Progenitor cell of endocrine pancreas (in vitro differentiated cells): ENCODE data around the gene HMCN2. TPM values are rescaled to one million over a fixed set of nuclear protein-coding genes. Genes with fewer than 3 reads are reported as not detected.

Experiments
- DNase-seq: peaks from one replicate; pipeline ENCODE4 v3.0.0; 2021; ENCODE audit warnings: low spot score; ENCODE audit not compliant: unreplicated experiment
- H3K27ac Mint-ChIP-seq: 2 replicates; pipeline ENCODE4 v1.8.0; 2021; ENCODE audit warnings: mild to moderate bottlenecking, moderate library complexity, mixed read lengths
- H3K27me3 Mint-ChIP-seq: 2 replicates; pipeline ENCODE4 v1.8.0; 2021; ENCODE audit warnings: mixed read lengths
- H3K36me3 Mint-ChIP-seq: 2 replicates; pipeline ENCODE4 v1.8.0; 2022; ENCODE audit warnings: mixed read lengths; ENCODE audit not compliant: insufficient read depth
- H3K4me1 Mint-ChIP-seq: 2 replicates; pipeline ENCODE4 v1.8.0; 2021; ENCODE audit warnings: low read depth, mixed read lengths
- H3K4me3 Mint-ChIP-seq: 2 replicates; pipeline ENCODE4 v1.8.0; 2021; ENCODE audit warnings: low read depth, mild to moderate bottlenecking, moderate library complexity, mixed read lengths
- H3K9me3 Mint-ChIP-seq: 2 replicates; pipeline ENCODE4 v1.8.0; 2021; ENCODE audit warnings: low read depth, mixed read lengths
- CTCF ChIP-seq: fragments of 200-600 bp; sonication (generic); IDR thresholded peaks from one replicate; pipeline ENCODE4 v1.5.0; 2021; ENCODE audit warnings: antibody characterized with exemption, mild to moderate bottlenecking; ENCODE audit not compliant: unreplicated experiment
- total RNA-seq: library from RNA; stranded (reverse); gene quantifications from 2 replicates; pipeline ENCODE4 v1.2.1, GENCODE V29; 2021

Gene HMCN2
- total RNA-seq, 1 donor from 2014 or later = 0.26 TPM

- no peak for TF ChIP-seq CTCF
- no peaks in the 10 kb centered on the region for H3K36me3 Mint-ChIP-seq
- H3K9me3 Mint-ChIP-seq = no peaks in the 10 kb centered on the region
- H3K27ac Mint-ChIP-seq = no peak overlapping the region
- DNase-seq = no peak
- no peak overlapping the region for H3K4me3 Mint-ChIP-seq
- peaks cover 6% of the 10 kb centered on the region for H3K4me1 Mint-ChIP-seq
- H3K27me3 Mint-ChIP-seq = peaks cover 35% of the 10 kb centered on the region
Measured at GRCh38 chr9:130479587-130479986, 214.0 kb downstream of the HMCN2 start.

GRCh38 chr9:130480673-130481072 lies 215.1 kb downstream of the HMCN2 start:
- peak; percentile 39 for TF ChIP-seq CTCF
- Mint-ChIP-seq H3K36me3 (no peaks in the 10 kb centered on the region), H3K27ac (no peak overlapping the region), H3K4me3 (no peak overlapping the region), H3K4me1 (peaks cover 6% of the 10 kb centered on the region), H3K9me3 (no peaks in the 10 kb centered on the region), H3K27me3 (peaks cover 40% of the 10 kb centered on the region)
- DNase-seq = no peak

GRCh38 chr9:130482463-130482862 lies 216.9 kb downstream of the HMCN2 start:
- Mint-ChIP-seq H3K4me1 (peaks cover 6% of the 10 kb centered on the region), H3K9me3 (no peaks in the 10 kb centered on the region), H3K36me3 (no peaks in the 10 kb centered on the region), H3K27me3 (peaks cover 42% of the 10 kb centered on the region), H3K27ac (no peak overlapping the region), H3K4me3 (no peak overlapping the region)
- no peak for DNase-seq
- no peak for TF ChIP-seq CTCF

GRCh38 chr9:130483371-130483971 lies 217.9 kb downstream of the HMCN2 start:
- Mint-ChIP-seq H3K4me1 (peaks cover 6% of the 10 kb centered on the region), H3K4me3 (no peak overlapping the region), H3K36me3 (no peaks in the 10 kb centered on the region), H3K27ac (no peak overlapping the region), H3K9me3 (no peaks in the 10 kb centered on the region), H3K27me3 (peaks cover 45% of the 10 kb centered on the region)
- TF ChIP-seq CTCF = no peak
- DNase-seq = no peak

Other genes starting within 250 kb of the HMCN2 start
- gene FNBP1, start 222.6 kb upstream of the HMCN2 start, total RNA-seq = 38.9 and 44.1 TPM in 2 replicates
- gene GPR107, start 211.9 kb upstream of the HMCN2 start, total RNA-seq = 46.7 and 48.7 TPM in 2 replicates
- 29.0 and 33.4 TPM in 2 replicates for gene NCS1, start 93.4 kb upstream of the HMCN2 start, total RNA-seq
- gene ASS1, start 179.2 kb downstream of the HMCN2 start, total RNA-seq = 6.5 and 7.7 TPM in 2 replicates